ENCODE measurements around the gene ANP32A. TPM values are rescaled to one million over a fixed set of nuclear protein-coding genes. Genes with fewer than 3 reads are reported as not detected.

ANP32A gene
- total and polyA plus RNA-seq, 9 of the 15 experiments (the other 6 are each of a cell fraction or from before 2014, with no cell fraction given) = 13.2 to 656 (median 210) TPM

GRCh38 chr15:68783226-68784058 is 37.3 kb downstream of the ANP32A start (continued):
- TF ChIP-seq, protein P1, sequence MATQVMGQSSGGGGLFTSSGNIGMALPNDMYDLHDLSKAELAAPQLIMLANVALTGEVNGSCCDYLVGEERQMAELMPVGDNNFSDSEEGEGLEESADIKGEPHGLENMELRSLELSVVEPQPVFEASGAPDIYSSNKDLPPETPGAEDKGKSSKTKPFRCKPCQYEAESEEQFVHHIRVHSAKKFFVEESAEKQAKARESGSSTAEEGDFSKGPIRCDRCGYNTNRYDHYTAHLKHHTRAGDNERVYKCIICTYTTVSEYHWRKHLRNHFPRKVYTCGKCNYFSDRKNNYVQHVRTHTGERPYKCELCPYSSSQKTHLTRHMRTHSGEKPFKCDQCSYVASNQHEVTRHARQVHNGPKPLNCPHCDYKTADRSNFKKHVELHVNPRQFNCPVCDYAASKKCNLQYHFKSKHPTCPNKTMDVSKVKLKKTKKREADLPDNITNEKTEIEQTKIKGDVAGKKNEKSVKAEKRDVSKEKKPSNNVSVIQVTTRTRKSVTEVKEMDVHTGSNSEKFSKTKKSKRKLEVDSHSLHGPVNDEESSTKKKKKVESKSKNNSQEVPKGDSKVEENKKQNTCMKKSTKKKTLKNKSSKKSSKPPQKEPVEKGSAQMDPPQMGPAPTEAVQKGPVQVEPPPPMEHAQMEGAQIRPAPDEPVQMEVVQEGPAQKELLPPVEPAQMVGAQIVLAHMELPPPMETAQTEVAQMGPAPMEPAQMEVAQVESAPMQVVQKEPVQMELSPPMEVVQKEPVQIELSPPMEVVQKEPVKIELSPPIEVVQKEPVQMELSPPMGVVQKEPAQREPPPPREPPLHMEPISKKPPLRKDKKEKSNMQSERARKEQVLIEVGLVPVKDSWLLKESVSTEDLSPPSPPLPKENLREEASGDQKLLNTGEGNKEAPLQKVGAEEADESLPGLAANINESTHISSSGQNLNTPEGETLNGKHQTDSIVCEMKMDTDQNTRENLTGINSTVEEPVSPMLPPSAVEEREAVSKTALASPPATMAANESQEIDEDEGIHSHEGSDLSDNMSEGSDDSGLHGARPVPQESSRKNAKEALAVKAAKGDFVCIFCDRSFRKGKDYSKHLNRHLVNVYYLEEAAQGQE (IDR thresholded peaks at IDR 0.05; ENCODE audit: borderline replicate concordance) = peak; percentile 44; the same call in 1 of the 2 replicates
- TF ChIP-seq, protein P1 (CRISPR knock-in tag; IDR thresholded peaks at IDR 0.05; ENCODE audit: low read depth) = no peak
- TF ChIP-seq SMC3 (conservative IDR thresholded peaks at IDR 0.05; ENCODE audit: insufficient read depth, low read depth, low read length) = peak; percentile 36
- TF ChIP-seq, protein P2, sequence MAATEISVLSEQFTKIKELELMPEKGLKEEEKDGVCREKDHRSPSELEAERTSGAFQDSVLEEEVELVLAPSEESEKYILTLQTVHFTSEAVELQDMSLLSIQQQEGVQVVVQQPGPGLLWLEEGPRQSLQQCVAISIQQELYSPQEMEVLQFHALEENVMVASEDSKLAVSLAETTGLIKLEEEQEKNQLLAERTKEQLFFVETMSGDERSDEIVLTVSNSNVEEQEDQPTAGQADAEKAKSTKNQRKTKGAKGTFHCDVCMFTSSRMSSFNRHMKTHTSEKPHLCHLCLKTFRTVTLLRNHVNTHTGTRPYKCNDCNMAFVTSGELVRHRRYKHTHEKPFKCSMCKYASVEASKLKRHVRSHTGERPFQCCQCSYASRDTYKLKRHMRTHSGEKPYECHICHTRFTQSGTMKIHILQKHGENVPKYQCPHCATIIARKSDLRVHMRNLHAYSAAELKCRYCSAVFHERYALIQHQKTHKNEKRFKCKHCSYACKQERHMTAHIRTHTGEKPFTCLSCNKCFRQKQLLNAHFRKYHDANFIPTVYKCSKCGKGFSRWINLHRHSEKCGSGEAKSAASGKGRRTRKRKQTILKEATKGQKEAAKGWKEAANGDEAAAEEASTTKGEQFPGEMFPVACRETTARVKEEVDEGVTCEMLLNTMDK (IDR thresholded peaks at IDR 0.05; ENCODE audit: borderline replicate concordance, insufficient read depth, low read depth, low read length, poor library complexity, severe bottlenecking) = peak; percentile 44
- TF ChIP-seq, protein P3, sequence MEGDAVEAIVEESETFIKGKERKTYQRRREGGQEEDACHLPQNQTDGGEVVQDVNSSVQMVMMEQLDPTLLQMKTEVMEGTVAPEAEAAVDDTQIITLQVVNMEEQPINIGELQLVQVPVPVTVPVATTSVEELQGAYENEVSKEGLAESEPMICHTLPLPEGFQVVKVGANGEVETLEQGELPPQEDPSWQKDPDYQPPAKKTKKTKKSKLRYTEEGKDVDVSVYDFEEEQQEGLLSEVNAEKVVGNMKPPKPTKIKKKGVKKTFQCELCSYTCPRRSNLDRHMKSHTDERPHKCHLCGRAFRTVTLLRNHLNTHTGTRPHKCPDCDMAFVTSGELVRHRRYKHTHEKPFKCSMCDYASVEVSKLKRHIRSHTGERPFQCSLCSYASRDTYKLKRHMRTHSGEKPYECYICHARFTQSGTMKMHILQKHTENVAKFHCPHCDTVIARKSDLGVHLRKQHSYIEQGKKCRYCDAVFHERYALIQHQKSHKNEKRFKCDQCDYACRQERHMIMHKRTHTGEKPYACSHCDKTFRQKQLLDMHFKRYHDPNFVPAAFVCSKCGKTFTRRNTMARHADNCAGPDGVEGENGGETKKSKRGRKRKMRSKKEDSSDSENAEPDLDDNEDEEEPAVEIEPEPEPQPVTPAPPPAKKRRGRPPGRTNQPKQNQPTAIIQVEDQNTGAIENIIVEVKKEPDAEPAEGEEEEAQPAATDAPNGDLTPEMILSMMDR (IDR thresholded peaks at IDR 0.05 in 2 of 3, conservative IDR thresholded peaks at IDR 0.05 in 1 of 3; ENCODE audit: insufficient read depth in 2 of 3, low read depth in 1 of 3, low read length in 3 of 3) = peak; percentile 63 to 74 (median 65)
- TF ChIP-seq RAD21 (CRISPR knock-in tag; conservative IDR thresholded peaks at IDR 0.05 in 1 of 2, IDR thresholded peaks at IDR 0.05 in 1 of 2) = peak; percentile 34 to 69; a peak in 3 of 4 replicates
- TF ChIP-seq ZNF23 (CRISPR knock-in tag; IDR thresholded peaks at IDR 0.05) = no peak
- TF ChIP-seq NR2F6 (CRISPR knock-in tag; IDR thresholded peaks at IDR 0.05) = no peak
- no peak for TF ChIP-seq ZNF384 (IDR thresholded peaks at IDR 0.05; ENCODE audit: low read depth, low read length)

Measured in K562 (cell line).